ENCODE measurements around the gene ARG1. TPM values are rescaled to one million over a fixed set of nuclear protein-coding genes. Genes with fewer than 3 reads are reported as not detected.

Gene ARG1
- total and polyA plus RNA-seq, 10 of the 15 experiments (the other 5 are each of a cell fraction or from before 2014, with no cell fraction given) = 0.33 TPM; not detected in 9

- TF ChIP-seq ZBTB40 (IDR thresholded peaks at IDR 0.05; ENCODE audit: borderline replicate concordance) (no peak), ZNF622 (IDR thresholded peaks at IDR 0.05) (no peak), SUZ12 (IDR thresholded peaks at IDR 0.05; ENCODE audit: unreplicated experiment) (no peak)
Observed at GRCh38 chr6:131561925-131562707, 10.9 kb upstream of the ARG1 start (continued).

GRCh38 chr6:131565056-131565455 lies 8.0 kb upstream of the ARG1 start:
- no peak for DNase-seq (ENCODE audit: low read depth, low spot score)
- WGBS (ENCODE audit: insufficient coverage, insufficient replicate concordance, low lambda C conversion rate, missing lambda C conversion rate) = 19% methylated on average over 2 of the region's 2 CpGs
- Histone ChIP-seq H3K36me3 (ENCODE audit: control insufficient read depth in 2 of 2, insufficient read depth in 2 of 2, low read length in 1 of 2) (no peaks in the 10 kb centered on the region), H4K20me1 (ENCODE audit: control insufficient read depth, insufficient read depth) (no peaks in the 10 kb centered on the region), H3K9me3 (replicated peaks; ENCODE audit: control insufficient read depth, insufficient read depth, low read length) (no peaks in the 10 kb centered on the region), H2AFZ (ENCODE audit: control insufficient read depth, low read depth, low read length) (no peak overlapping the region), H3K4me1 (ENCODE audit: control insufficient read depth, insufficient read depth, low read length) (no peaks in the 10 kb centered on the region), H3K4me3 (no peak overlapping the region), H3K4me2 (ENCODE audit: control insufficient read depth, insufficient read depth) (no peak overlapping the region), H3K9ac (ENCODE audit: control insufficient read depth, insufficient read depth, low read length) (no peak overlapping the region), H3K27ac (ENCODE audit: control insufficient read depth, insufficient read depth) (no peak overlapping the region), H3K79me2 (ENCODE audit: control insufficient read depth, insufficient read depth, low read length) (no peaks in the 10 kb centered on the region), H3K27me3 (replicated peaks in 1 of 2; ENCODE audit: control insufficient read depth in 2 of 2, insufficient read depth in 2 of 2, low read length in 1 of 2) (no peaks in the 10 kb centered on the region)
- SMC1A ChIA-PET (ENCODE audit: uncharacterized antibody, unreplicated experiment) = no interaction called here
- FAIRE-seq = no peak
- intact Hi-C loops (cut with micrococcal nuclease; ENCODE audit: unreplicated experiment) (no loop called here), in situ Hi-C loops (cut with MboI) (no loop called here)
- no peak for ATAC-seq
- CTCF ChIA-PET = no interaction called here
- POLR2A ChIA-PET = no interaction called here
- BruUV-seq (replicated peaks) = TSS peak; percentile 23
- no peak for TF ChIP-seq POLR2AphosphoS2 (IDR thresholded peaks at IDR 0.05; ENCODE audit: low read depth, low read length)
- no peak for TF ChIP-seq NR2C2 (IDR thresholded peaks at IDR 0.05; ENCODE audit: borderline replicate concordance, control insufficient read depth, insufficient read length, low read depth)
- no peak for TF ChIP-seq SREBF1 (IDR thresholded peaks at IDR 0.05; ENCODE audit: low read length)
- TF ChIP-seq, protein P1, sequence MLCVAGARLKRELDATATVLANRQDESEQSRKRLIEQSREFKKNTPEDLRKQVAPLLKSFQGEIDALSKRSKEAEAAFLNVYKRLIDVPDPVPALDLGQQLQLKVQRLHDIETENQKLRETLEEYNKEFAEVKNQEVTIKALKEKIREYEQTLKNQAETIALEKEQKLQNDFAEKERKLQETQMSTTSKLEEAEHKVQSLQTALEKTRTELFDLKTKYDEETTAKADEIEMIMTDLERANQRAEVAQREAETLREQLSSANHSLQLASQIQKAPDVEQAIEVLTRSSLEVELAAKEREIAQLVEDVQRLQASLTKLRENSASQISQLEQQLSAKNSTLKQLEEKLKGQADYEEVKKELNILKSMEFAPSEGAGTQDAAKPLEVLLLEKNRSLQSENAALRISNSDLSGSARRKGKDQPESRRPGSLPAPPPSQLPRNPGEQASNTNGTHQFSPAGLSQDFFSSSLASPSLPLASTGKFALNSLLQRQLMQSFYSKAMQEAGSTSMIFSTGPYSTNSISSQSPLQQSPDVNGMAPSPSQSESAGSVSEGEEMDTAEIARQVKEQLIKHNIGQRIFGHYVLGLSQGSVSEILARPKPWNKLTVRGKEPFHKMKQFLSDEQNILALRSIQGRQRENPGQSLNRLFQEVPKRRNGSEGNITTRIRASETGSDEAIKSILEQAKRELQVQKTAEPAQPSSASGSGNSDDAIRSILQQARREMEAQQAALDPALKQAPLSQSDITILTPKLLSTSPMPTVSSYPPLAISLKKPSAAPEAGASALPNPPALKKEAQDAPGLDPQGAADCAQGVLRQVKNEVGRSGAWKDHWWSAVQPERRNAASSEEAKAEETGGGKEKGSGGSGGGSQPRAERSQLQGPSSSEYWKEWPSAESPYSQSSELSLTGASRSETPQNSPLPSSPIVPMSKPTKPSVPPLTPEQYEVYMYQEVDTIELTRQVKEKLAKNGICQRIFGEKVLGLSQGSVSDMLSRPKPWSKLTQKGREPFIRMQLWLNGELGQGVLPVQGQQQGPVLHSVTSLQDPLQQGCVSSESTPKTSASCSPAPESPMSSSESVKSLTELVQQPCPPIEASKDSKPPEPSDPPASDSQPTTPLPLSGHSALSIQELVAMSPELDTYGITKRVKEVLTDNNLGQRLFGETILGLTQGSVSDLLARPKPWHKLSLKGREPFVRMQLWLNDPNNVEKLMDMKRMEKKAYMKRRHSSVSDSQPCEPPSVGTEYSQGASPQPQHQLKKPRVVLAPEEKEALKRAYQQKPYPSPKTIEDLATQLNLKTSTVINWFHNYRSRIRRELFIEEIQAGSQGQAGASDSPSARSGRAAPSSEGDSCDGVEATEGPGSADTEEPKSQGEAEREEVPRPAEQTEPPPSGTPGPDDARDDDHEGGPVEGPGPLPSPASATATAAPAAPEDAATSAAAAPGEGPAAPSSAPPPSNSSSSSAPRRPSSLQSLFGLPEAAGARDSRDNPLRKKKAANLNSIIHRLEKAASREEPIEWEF (IDR thresholded peaks at IDR 0.05; ENCODE audit: insufficient replicate concordance, low read depth, low read length) = no peak
- TF ChIP-seq NR2F1 (conservative IDR thresholded peaks at IDR 0.05) = no peak
- RAD21 ChIA-PET (ENCODE audit: unreplicated experiment) = no interaction called here

Measured in GM12878 (cell line).